ENCODE data around the gene ZFHX3.

- TF ChIP-seq CTCF (IDR thresholded peaks at IDR 0.05 in 2 of 3, conservative IDR thresholded peaks at IDR 0.05 in 1 of 3; ENCODE audit: control insufficient read depth in 2 of 3, extremely low read depth in 1 of 3, insufficient read depth in 1 of 3, low read depth in 3 of 3, low read length in 3 of 3) (no peak), CREB1 (IDR thresholded peaks at IDR 0.05; ENCODE audit: low read depth) (no peak), YY1 (IDR thresholded peaks at IDR 0.05; ENCODE audit: low read depth, low read length) (no peak), ELK1 (IDR thresholded peaks at IDR 0.05; ENCODE audit: low read depth, low read length) (no peak), NFYB (IDR thresholded peaks at IDR 0.05; ENCODE audit: insufficient read depth, low read depth, low read length) (no peak), POLR2A (IDR thresholded peaks at IDR 0.05; ENCODE audit: low read depth, low read length) (no peak)
Observed at GRCh38 chr16:72865258-72865657, 182.7 kb downstream of the ZFHX3 start.
